Measurements from ENCODE around the gene MAGEA2.
"Not testable (repeated sequence)": the region's sequence is repeated elsewhere in the genome, so short reads cannot be mapped to it uniquely, and the experiment has no call there.

The MAGEA2 gene

GRCh38 chrX:152753686-152754650, at the start of gene MAGEA2:
TSS of gene MAGEA2 (minus strand) at chrX:152753842. CDS start at chrX:152751363, 2,479 bp downstream.
- DNase-seq: not testable (repeated sequence)

GRCh38 chrX:152798945-152799344, 45.3 kb upstream of the MAGEA2 start:
- no peak for DNase-seq

GRCh38 chrX:152787062-152787461, 33.4 kb upstream of the MAGEA2 start:
- DNase-seq: not testable (repeated sequence)

GRCh38 chrX:152769549-152770289, 16.1 kb upstream of the MAGEA2 start, which contains the start of gene MAGEA6:
TSS of gene MAGEA6 (minus strand) at chrX:152769689. CDS start at chrX:152767650, 2,039 bp downstream.
- DNase-seq: not testable (repeated sequence)

- not testable (repeated sequence) for DNase-seq
These were observed 12.9 kb upstream of the MAGEA2 start for GRCh38 chrX:152766562-152766961.

GRCh38 chrX:152761582-152761981, 7.9 kb upstream of the MAGEA2 start:
- DNase-seq: not testable (repeated sequence)

- not testable (repeated sequence) for DNase-seq
These were observed 5.9 kb upstream of the MAGEA2 start for GRCh38 chrX:152759544-152759943.

GRCh38 chrX:152758918-152759317, 5.3 kb upstream of the MAGEA2 start, which contains the start of gene CSAG3:
TSS of gene CSAG3 (plus strand) at chrX:152759218.
- not testable (repeated sequence) for DNase-seq

GRCh38 chrX:152754871-152755270, 1.2 kb upstream of the MAGEA2 start:
- DNase-seq: not testable (repeated sequence)

- DNase-seq: no peak
These were observed 15.1 kb downstream of the MAGEA2 start for GRCh38 chrX:152738560-152738959.

- not testable (repeated sequence) for DNase-seq
These were observed 17.1 kb downstream of the MAGEA2 start for GRCh38 chrX:152736528-152736927.

- DNase-seq: no peak
These were observed 17.7 kb downstream of the MAGEA2 start for GRCh38 chrX:152735860-152736511.

- DNase-seq: no peak
These were observed 18.5 kb downstream of the MAGEA2 start for GRCh38 chrX:152735101-152735500.

- not testable (repeated sequence) for DNase-seq
These were observed 19.3 kb downstream of the MAGEA2 start for GRCh38 chrX:152734143-152734858.

GRCh38 chrX:152733261-152733975, 20.2 kb downstream of the MAGEA2 start, which contains the start of the genes CSAG1 and MAGEA12:
TSS of gene CSAG1 (minus strand) at chrX:152733721. CDS start at chrX:152732460, 1,261 bp downstream.
TSS of gene MAGEA12 (plus strand) at chrX:152733757. CDS start at chrX:152736162, 2,405 bp downstream.
- no peak for DNase-seq

GRCh38 chrX:152725409-152725808, 28.2 kb downstream of the MAGEA2 start:
- no peak for DNase-seq

GRCh38 chrX:152713815-152714787, 39.5 kb downstream of the MAGEA2 start, which contains the start of gene MAGEA2B:
TSS of gene MAGEA2B (plus strand) at chrX:152714628. CDS start at chrX:152717107, 2,479 bp downstream.
- not testable (repeated sequence) for DNase-seq

- DNase-seq: not testable (repeated sequence)
These were observed 40.4 kb downstream of the MAGEA2 start for GRCh38 chrX:152713195-152713594.

GRCh38 chrX:152709173-152709572, 44.5 kb downstream of the MAGEA2 start, which contains the start of gene CSAG2:
TSS of gene CSAG2 (minus strand) at chrX:152709273. CDS start at chrX:152709112, 161 bp downstream.
- not testable (repeated sequence) for DNase-seq
